ENCODE measurements around the gene MYO15A. TPM values are rescaled to one million over a fixed set of nuclear protein-coding genes. Genes with fewer than 3 reads are reported as not detected.

MYO15A gene
- total RNA-seq, 1 experiment from 2014 or later: 3.5 TPM

- no peaks in the 10 kb centered on the region; the same call in none of the 2 replicates for H3F3A ChIP-seq (ENCODE audit: insufficient read depth, low read depth)
- ChIA-PET POLR2A (ENCODE audit: unreplicated experiment) (no interaction called here), CTCF (no interaction called here)
- H3K9me3 ChIP-seq (ENCODE audit: insufficient read depth, low read depth): no peaks in the 10 kb centered on the region
- no peaks in the 10 kb centered on the region for H3K9me2 ChIP-seq (ENCODE audit: insufficient read depth)
- no peak overlapping the region for H3K4me2 ChIP-seq
- no peak for DNase-seq
- no peak overlapping the region for H3K27ac ChIP-seq
- H2AFZ ChIP-seq: no peak overlapping the region
- BruUV-seq (replicated peaks): no TSS peak
- peaks cover 66% of the 10 kb centered on the region for H4K20me1 ChIP-seq (ENCODE audit: insufficient read depth)
- no peak for TF ChIP-seq EZH2 (IDR thresholded peaks at IDR 0.05; ENCODE audit: low read depth)
- TF ChIP-seq CTCF (conservative IDR thresholded peaks at IDR 0.05): 0 out of 2 replicates have a peak, but pooled peaks have one; percentile 27
- no peaks in the 10 kb centered on the region for H3K27me3 ChIP-seq (ENCODE audit: insufficient read depth, low read depth)
- peaks cover 21% of the 10 kb centered on the region for H3K36me3 ChIP-seq (ENCODE audit: low read depth)
- intact Hi-C loops (cut with micrococcal nuclease; ENCODE audit: unreplicated experiment): no loop called here
- no peak overlapping the region for H3K4me3 ChIP-seq
- H3K4me1 ChIP-seq (replicated peaks; ENCODE audit: insufficient read depth): peaks cover 10% of the 10 kb centered on the region
- peaks cover 85% of the 10 kb centered on the region for H3K79me2 ChIP-seq (ENCODE audit: low read depth)
These were observed 83.4 kb downstream of the MYO15A start for GRCh38 chr17:18191967-18192366.

GRCh38 chr17:18194394-18194793 lies 85.8 kb downstream of the MYO15A start:
- TF ChIP-seq EZH2 (IDR thresholded peaks at IDR 0.05; ENCODE audit: low read depth) (no peak), CTCF (conservative IDR thresholded peaks at IDR 0.05) (no peak)
- Histone ChIP-seq H3K4me1 (replicated peaks; ENCODE audit: insufficient read depth) (no peaks in the 10 kb centered on the region), H3K4me3 (no peak overlapping the region), H3K9me3 (ENCODE audit: insufficient read depth, low read depth) (no peaks in the 10 kb centered on the region), H3F3A (ENCODE audit: insufficient read depth, low read depth) (no peaks in the 10 kb centered on the region; the same call in none of the 2 replicates), H3K79me2 (ENCODE audit: low read depth) (peaks cover 76% of the 10 kb centered on the region), H3K27ac (no peak overlapping the region), H3K4me2 (no peak overlapping the region), H3K27me3 (ENCODE audit: insufficient read depth, low read depth) (no peaks in the 10 kb centered on the region), H2AFZ (no peak overlapping the region), H4K20me1 (ENCODE audit: insufficient read depth) (peaks cover 51% of the 10 kb centered on the region), H3K36me3 (ENCODE audit: low read depth) (peaks cover 6% of the 10 kb centered on the region; the same call in 1 of the 2 replicates), H3K9me2 (ENCODE audit: insufficient read depth) (no peaks in the 10 kb centered on the region)
- CTCF ChIA-PET: no interaction called here
- no TSS peak for BruUV-seq (replicated peaks)
- POLR2A ChIA-PET (ENCODE audit: unreplicated experiment): no interaction called here
- intact Hi-C loops (cut with micrococcal nuclease; ENCODE audit: unreplicated experiment): no loop called here
- no peak for DNase-seq

GRCh38 chr17:18194804-18195203 lies 86.2 kb downstream of the MYO15A start:
- POLR2A ChIA-PET (ENCODE audit: unreplicated experiment): no interaction called here
- no peaks in the 10 kb centered on the region; the same call in none of the 2 replicates for H3F3A ChIP-seq (ENCODE audit: insufficient read depth, low read depth)
- H3K27me3 ChIP-seq (ENCODE audit: insufficient read depth, low read depth): no peaks in the 10 kb centered on the region
- no peak overlapping the region for H3K4me2 ChIP-seq
- CTCF ChIA-PET: no interaction called here
- no peak for DNase-seq
- no TSS peak for BruUV-seq (replicated peaks)
- H3K36me3 ChIP-seq (ENCODE audit: low read depth): peaks cover 5% of the 10 kb centered on the region; the same call in 1 of the 2 replicates
- TF ChIP-seq EZH2 (IDR thresholded peaks at IDR 0.05; ENCODE audit: low read depth) (no peak), CTCF (conservative IDR thresholded peaks at IDR 0.05) (no peak)
- H3K79me2 ChIP-seq (ENCODE audit: low read depth): peaks cover 76% of the 10 kb centered on the region
- no peaks in the 10 kb centered on the region for H3K9me2 ChIP-seq (ENCODE audit: insufficient read depth)
- peaks cover 51% of the 10 kb centered on the region for H4K20me1 ChIP-seq (ENCODE audit: insufficient read depth)
- H3K4me3 ChIP-seq: no peak overlapping the region
- no peaks in the 10 kb centered on the region for H3K4me1 ChIP-seq (replicated peaks; ENCODE audit: insufficient read depth)
- H3K9me3 ChIP-seq (ENCODE audit: insufficient read depth, low read depth): no peaks in the 10 kb centered on the region
- no peak overlapping the region for H2AFZ ChIP-seq
- H3K27ac ChIP-seq: no peak overlapping the region
- intact Hi-C loops (cut with micrococcal nuclease; ENCODE audit: unreplicated experiment): no loop called here

Measured in PC-9 (cell line).